ENCODE data around the gene PTK6. TPM values are rescaled to one million over a fixed set of nuclear protein-coding genes. Genes with fewer than 3 reads are reported as not detected.

PTK6 gene
- total and polyA plus RNA-seq, 3 donors from 2014 or later, result 0.26 to 0.37 TPM; not detected in 1

GRCh38 chr20:63545814-63546213, 8.6 kb upstream of the PTK6 start:
- WGBS, 2 donors, result 66 to 75% methylated on average over 2 to 6 of the region's 6 CpGs
- TF ChIP-seq, protein P1, sequence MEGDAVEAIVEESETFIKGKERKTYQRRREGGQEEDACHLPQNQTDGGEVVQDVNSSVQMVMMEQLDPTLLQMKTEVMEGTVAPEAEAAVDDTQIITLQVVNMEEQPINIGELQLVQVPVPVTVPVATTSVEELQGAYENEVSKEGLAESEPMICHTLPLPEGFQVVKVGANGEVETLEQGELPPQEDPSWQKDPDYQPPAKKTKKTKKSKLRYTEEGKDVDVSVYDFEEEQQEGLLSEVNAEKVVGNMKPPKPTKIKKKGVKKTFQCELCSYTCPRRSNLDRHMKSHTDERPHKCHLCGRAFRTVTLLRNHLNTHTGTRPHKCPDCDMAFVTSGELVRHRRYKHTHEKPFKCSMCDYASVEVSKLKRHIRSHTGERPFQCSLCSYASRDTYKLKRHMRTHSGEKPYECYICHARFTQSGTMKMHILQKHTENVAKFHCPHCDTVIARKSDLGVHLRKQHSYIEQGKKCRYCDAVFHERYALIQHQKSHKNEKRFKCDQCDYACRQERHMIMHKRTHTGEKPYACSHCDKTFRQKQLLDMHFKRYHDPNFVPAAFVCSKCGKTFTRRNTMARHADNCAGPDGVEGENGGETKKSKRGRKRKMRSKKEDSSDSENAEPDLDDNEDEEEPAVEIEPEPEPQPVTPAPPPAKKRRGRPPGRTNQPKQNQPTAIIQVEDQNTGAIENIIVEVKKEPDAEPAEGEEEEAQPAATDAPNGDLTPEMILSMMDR (IDR thresholded peaks at IDR 0.05), result no peak
- no peak for TF ChIP-seq POLR2A (IDR thresholded peaks at IDR 0.05)
- Histone ChIP-seq H3K27ac (no peak overlapping the region), H3K9me3 (no peaks in the 10 kb centered on the region), H3K27me3 (no peaks in the 10 kb centered on the region), H3K36me3 (ENCODE audit: low read depth, missing control alignments) (no peaks in the 10 kb centered on the region), H3K4me1 (no peaks in the 10 kb centered on the region), H3K4me3 (no peak overlapping the region)
- intact Hi-C loops (cut with DNase I; ENCODE audit: low total_unique reads), result no loop called here
- no peak for DNase-seq

DNA sequence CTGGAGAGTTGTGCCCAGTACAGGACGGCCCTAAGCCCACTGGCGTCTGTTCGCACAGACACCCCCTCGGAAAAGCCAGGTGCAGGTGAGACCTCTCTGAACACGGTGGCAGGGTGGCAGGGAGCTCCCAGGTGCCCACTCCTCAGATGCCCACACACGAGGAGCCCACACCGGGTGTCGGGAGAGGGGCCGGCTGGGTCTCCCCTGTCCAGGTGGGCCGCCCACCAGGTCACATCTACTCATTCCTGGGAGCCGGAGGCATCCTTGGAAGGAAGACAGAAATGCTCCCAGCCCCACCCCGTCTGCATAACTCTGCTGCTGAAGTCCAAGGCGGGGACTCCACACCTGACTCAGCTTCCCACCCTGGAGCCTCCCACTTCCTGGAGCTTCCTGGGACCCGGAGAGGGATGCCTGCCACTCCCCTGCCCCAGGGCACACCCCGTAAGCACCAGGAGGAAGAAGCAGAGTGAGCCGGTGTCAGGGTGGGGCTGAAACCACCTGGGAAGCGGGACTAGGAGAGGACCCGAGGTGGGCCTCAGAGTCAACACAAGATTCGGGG, 7.9 kb upstream of the PTK6 start:
- no peak for DNase-seq
- Histone ChIP-seq H3K4me1 (no peaks in the 10 kb centered on the region), H3K36me3 (ENCODE audit: low read depth, missing control alignments) (no peaks in the 10 kb centered on the region), H3K9me3 (no peaks in the 10 kb centered on the region), H3K4me3 (no peak overlapping the region), H3K27me3 (no peaks in the 10 kb centered on the region), H3K27ac (no peak overlapping the region)
- intact Hi-C loops (cut with DNase I; ENCODE audit: low total_unique reads), result no loop called here
- 65 to 79% methylated on average over 3 to 19 of the region's 19 CpGs for WGBS, 2 donors
- TF ChIP-seq, protein P1 (IDR thresholded peaks at IDR 0.05), result no peak
- no peak for TF ChIP-seq POLR2A (IDR thresholded peaks at IDR 0.05)

DNA sequence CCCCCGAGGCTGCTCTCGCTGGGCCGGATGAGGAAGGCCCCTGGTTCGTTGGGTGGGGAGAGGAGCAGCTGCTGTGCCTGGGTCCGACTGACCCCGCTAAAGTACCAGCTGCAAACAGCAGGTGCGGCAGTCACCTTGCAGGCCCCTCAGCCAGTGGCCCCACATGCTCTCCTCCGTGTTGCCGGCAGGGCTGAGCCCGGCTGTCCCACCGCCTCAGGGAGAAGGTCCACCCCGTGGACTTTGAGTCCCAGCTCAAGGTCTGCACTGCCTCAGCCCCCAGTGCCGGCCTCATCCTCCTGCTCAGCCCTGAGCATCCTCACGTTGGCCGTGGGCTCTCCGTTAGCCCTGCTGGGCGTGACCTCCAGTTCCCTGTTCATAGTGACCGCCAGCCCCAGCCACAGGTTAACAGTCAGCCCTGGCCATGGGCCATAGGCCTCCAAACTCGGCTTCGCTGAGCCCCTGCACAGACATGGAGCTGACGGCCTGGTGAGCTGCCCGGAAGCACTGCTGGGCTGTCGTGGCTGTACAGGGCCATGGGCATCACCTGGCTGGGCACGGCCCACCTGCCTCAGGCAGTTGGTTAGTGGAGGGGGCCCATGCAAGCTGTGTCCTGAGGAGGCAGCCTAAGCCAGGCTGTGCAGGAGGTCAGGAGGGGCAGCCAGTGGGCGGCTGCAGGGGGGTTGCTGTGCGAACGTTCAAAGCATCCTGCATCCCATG, 7.2 kb upstream of the PTK6 start:
- Histone ChIP-seq H3K27ac (no peak overlapping the region), H3K4me3 (no peak overlapping the region), H3K9me3 (no peaks in the 10 kb centered on the region), H3K27me3 (no peaks in the 10 kb centered on the region), H3K36me3 (ENCODE audit: low read depth, missing control alignments) (no peaks in the 10 kb centered on the region), H3K4me1 (no peaks in the 10 kb centered on the region)
- intact Hi-C loops (cut with DNase I; ENCODE audit: low total_unique reads), result no loop called here
- 67 to 79% methylated on average over 8 to 27 of the region's 27 CpGs for WGBS, 2 donors
- DNase-seq, result no peak
- TF ChIP-seq, protein P1 (IDR thresholded peaks at IDR 0.05), result no peak
- no peak for TF ChIP-seq POLR2A (IDR thresholded peaks at IDR 0.05)

- no peaks in the 10 kb centered on the region for H3K4me1 ChIP-seq
- no peaks in the 10 kb centered on the region for H3K36me3 ChIP-seq (ENCODE audit: low read depth, missing control alignments)
- intact Hi-C loops (cut with DNase I; ENCODE audit: low total_unique reads), result no loop called here
- H3K9me3 ChIP-seq, result no peaks in the 10 kb centered on the region
- no peak for DNase-seq
- no peak overlapping the region for H3K27ac ChIP-seq
- WGBS, 2 donors, result 89 to 92% methylated on average over 6 of the region's 6 CpGs
- TF ChIP-seq, protein P1 (IDR thresholded peaks at IDR 0.05), result no peak
- TF ChIP-seq POLR2A (IDR thresholded peaks at IDR 0.05), result no peak
- no peaks in the 10 kb centered on the region for H3K27me3 ChIP-seq
- no peak overlapping the region for H3K4me3 ChIP-seq
These were observed 6.6 kb upstream of the PTK6 start for GRCh38 chr20:63543733-63544132.

DNA sequence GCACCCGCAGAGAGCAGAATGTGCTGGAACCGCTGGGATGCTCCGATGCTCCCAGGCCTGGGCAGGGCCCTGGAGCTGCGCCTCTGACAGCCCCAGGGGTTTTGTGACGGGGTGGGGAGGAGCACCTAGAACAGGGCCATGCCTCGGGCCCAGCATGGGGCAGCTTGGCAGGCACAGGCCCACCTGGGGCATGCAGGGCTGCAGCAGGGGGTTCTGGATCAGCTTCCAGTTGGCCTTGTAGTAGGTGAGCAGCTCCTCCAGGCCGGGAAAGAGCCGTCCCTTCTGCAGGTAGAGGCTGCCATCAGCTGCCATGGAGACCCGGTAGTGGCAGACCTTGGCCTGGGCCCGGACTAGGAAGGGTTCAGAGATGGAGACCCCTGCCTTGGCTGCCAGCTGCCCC, 6.0 kb upstream of the PTK6 start:
- intact Hi-C loops (cut with DNase I; ENCODE audit: low total_unique reads), result no loop called here
- Histone ChIP-seq H3K36me3 (ENCODE audit: low read depth, missing control alignments) (no peaks in the 10 kb centered on the region), H3K27me3 (no peaks in the 10 kb centered on the region), H3K27ac (no peak overlapping the region), H3K4me3 (no peak overlapping the region), H3K4me1 (peaks cover 3% of the 10 kb centered on the region), H3K9me3 (no peaks in the 10 kb centered on the region)
- DNase-seq, result no peak
- WGBS, 2 donors, result 83 to 100% methylated on average over 3 to 9 of the region's 10 CpGs
- TF ChIP-seq POLR2A (IDR thresholded peaks at IDR 0.05), result no peak
- TF ChIP-seq, protein P1 (IDR thresholded peaks at IDR 0.05), result no peak

Data from testis (tissue), 3 donors.